ENCODE data around the gene NRIP1. TPM values are rescaled to one million over a fixed set of nuclear protein-coding genes. Genes with fewer than 3 reads are reported as not detected.
A peak's percentile ranks its signal among the peaks of the same experiment; 100 is the strongest.

Gene NRIP1
- total RNA-seq, 1 donor from 2014 or later = 59.1 TPM

DNA sequence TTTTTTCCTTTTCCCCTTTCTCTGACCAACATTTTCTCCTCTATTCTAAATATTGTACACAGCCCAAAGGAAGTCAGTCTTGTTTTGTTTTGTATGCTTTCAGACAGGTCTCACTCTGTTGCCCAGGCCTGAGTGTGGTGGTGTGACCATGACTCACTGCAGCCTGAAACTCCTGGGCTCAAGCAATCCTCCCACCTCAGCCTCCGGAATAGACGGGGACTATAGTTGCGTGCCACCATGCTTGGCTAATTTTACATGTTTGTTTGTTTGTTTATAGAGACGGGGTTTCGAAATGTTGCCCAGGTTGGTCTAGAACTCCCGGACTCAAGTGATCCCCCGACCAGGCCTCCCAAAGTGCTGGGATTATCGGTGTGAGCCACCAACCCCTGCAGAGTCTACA lies 72.8 kb downstream of the NRIP1 start:
- Histone ChIP-seq H3K4me2 (no peak overlapping the region), H3K4me3 (no peak overlapping the region), H3K4me1 (peaks cover 20% of the 10 kb centered on the region), H3K27ac (no peak overlapping the region), H4K20me1 (ENCODE audit: low read depth) (peaks cover 92% of the 10 kb centered on the region), H3K79me2 (ENCODE audit: low read depth) (peaks cover 37% of the 10 kb centered on the region), H3K9me3 (ENCODE audit: low read depth) (no peaks in the 10 kb centered on the region), H3K36me3 (no peaks in the 10 kb centered on the region), H3F3A (ENCODE audit: low read depth) (peaks cover 13% of the 10 kb centered on the region), H3K9ac (no peak overlapping the region), H2AFZ (replicated peaks) (no peak overlapping the region), H3K27me3 (peaks cover 6% of the 10 kb centered on the region)
- Mint-ChIP-seq H3K27ac (no peak overlapping the region), H3K27me3 (ENCODE audit: insufficient read depth, low read depth) (no peaks in the 10 kb centered on the region), H3K36me3 (peaks cover 59% of the 10 kb centered on the region), H3K9me3 (no peaks in the 10 kb centered on the region), H3K4me1 (peaks cover 2% of the 10 kb centered on the region), H3K4me3 (no peak overlapping the region)
- DNase-seq (ENCODE audit: low spot score) = no peak
- no peak for TF ChIP-seq EZH2phosphoT487 (IDR thresholded peaks at IDR 0.05)
- no peak for TF ChIP-seq EZH2 (IDR thresholded peaks at IDR 0.05)
- TF ChIP-seq, protein P1, sequence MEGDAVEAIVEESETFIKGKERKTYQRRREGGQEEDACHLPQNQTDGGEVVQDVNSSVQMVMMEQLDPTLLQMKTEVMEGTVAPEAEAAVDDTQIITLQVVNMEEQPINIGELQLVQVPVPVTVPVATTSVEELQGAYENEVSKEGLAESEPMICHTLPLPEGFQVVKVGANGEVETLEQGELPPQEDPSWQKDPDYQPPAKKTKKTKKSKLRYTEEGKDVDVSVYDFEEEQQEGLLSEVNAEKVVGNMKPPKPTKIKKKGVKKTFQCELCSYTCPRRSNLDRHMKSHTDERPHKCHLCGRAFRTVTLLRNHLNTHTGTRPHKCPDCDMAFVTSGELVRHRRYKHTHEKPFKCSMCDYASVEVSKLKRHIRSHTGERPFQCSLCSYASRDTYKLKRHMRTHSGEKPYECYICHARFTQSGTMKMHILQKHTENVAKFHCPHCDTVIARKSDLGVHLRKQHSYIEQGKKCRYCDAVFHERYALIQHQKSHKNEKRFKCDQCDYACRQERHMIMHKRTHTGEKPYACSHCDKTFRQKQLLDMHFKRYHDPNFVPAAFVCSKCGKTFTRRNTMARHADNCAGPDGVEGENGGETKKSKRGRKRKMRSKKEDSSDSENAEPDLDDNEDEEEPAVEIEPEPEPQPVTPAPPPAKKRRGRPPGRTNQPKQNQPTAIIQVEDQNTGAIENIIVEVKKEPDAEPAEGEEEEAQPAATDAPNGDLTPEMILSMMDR (IDR thresholded peaks at IDR 0.05) = no peak

DNA sequence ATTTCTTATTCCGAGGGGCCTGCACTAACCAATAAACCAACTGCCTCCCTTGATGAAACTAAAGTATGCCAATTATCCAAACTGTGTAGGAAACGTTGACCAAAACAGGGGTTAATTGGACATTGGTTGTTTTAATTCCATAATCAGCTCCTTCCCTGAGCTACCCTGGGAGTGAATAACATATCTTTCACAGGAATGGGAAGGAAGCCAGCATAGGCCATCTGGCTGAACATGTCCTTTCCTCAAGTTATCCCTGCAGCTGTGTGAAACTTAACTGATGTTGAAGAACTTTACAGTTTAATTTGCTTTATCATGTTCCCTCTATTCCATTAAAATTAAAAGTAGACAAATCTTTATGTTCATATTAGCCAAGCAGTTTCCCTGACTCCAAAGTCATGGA lies 75.4 kb downstream of the NRIP1 start:
- Histone ChIP-seq H3K4me1 (peaks cover 20% of the 10 kb centered on the region), H4K20me1 (ENCODE audit: low read depth) (peaks cover 74% of the 10 kb centered on the region), H3K4me2 (no peak overlapping the region), H3K27ac (no peak overlapping the region), H3K9me3 (ENCODE audit: low read depth) (no peaks in the 10 kb centered on the region), H3K36me3 (no peaks in the 10 kb centered on the region), H3K79me2 (ENCODE audit: low read depth) (peaks cover 34% of the 10 kb centered on the region), H3F3A (ENCODE audit: low read depth) (peaks cover 13% of the 10 kb centered on the region), H2AFZ (replicated peaks) (no peak overlapping the region), H3K4me3 (no peak overlapping the region), H3K9ac (no peak overlapping the region), H3K27me3 (peaks cover 6% of the 10 kb centered on the region)
- Mint-ChIP-seq H3K27me3 (ENCODE audit: insufficient read depth, low read depth) (no peaks in the 10 kb centered on the region), H3K27ac (no peak overlapping the region), H3K9me3 (peaks cover 11% of the 10 kb centered on the region), H3K4me1 (peaks cover 2% of the 10 kb centered on the region), H3K36me3 (peaks cover 63% of the 10 kb centered on the region), H3K4me3 (no peak overlapping the region)
- DNase-seq (ENCODE audit: low spot score) = no peak
- no peak for TF ChIP-seq EZH2phosphoT487 (IDR thresholded peaks at IDR 0.05)
- no peak for TF ChIP-seq EZH2 (IDR thresholded peaks at IDR 0.05)
- TF ChIP-seq, protein P1 (IDR thresholded peaks at IDR 0.05) = no peak

DNA sequence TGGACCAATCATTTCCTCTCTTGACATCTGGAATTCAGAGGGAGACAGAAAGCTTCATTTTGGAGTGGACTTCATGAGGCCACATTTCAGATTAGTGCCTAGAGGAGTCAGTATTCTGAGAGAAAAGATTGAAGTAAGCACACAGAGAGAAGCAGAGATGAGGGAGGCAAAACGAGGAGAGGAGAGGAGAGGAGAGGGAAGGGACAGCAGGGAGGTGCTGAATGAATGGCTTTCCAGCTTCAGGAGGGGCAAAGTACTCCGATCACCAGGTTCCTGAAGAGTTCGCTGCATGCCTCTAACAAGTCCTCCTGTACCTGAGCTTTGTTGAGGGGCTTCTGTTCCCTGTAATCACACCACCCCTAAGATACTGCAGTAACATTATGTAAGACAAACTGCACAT lies 76.0 kb downstream of the NRIP1 start:
- Mint-ChIP-seq H3K9me3 (peaks cover 16% of the 10 kb centered on the region), H3K4me3 (no peak overlapping the region), H3K27me3 (ENCODE audit: insufficient read depth, low read depth) (no peaks in the 10 kb centered on the region), H3K36me3 (peaks cover 68% of the 10 kb centered on the region), H3K4me1 (peaks cover 2% of the 10 kb centered on the region), H3K27ac (peak overlapping the region; percentile 20)
- H3K36me3 ChIP-seq = no peaks in the 10 kb centered on the region
- peaks cover 68% of the 10 kb centered on the region for H4K20me1 ChIP-seq (ENCODE audit: low read depth)
- no peak overlapping the region for H3K4me2 ChIP-seq
- TF ChIP-seq EZH2 (IDR thresholded peaks at IDR 0.05) (no peak), EZH2phosphoT487 (IDR thresholded peaks at IDR 0.05) (no peak)
- TF ChIP-seq, protein P1 (IDR thresholded peaks at IDR 0.05) = no peak
- DNase-seq (ENCODE audit: low spot score) = peak; percentile 20
- H2AFZ ChIP-seq (replicated peaks) = no peak overlapping the region
- H3K4me1 ChIP-seq = peaks cover 20% of the 10 kb centered on the region
- peaks cover 33% of the 10 kb centered on the region for H3K79me2 ChIP-seq (ENCODE audit: low read depth)
- H3K27ac ChIP-seq = no peak overlapping the region
- no peak overlapping the region for H3K9ac ChIP-seq
- H3K4me3 ChIP-seq = no peak overlapping the region
- no peaks in the 10 kb centered on the region for H3K9me3 ChIP-seq (ENCODE audit: low read depth)
- peaks cover 6% of the 10 kb centered on the region for H3K27me3 ChIP-seq
- peaks cover 13% of the 10 kb centered on the region for H3F3A ChIP-seq (ENCODE audit: low read depth)
